HepG2 (cell line): Measurements from ENCODE around the gene CYP4V2. TPM values are rescaled to one million over a fixed set of nuclear protein-coding genes. Genes with fewer than 3 reads are reported as not detected.

Experiments
- EEA1 ChIP-seq: sonication (generic); formaldehyde crosslinking; IDR thresholded peaks from 2 replicates; pipeline ENCODE4 v1.5.1; 2020; ENCODE audit warnings: mild to moderate bottlenecking, missing genetic modification reagents, borderline replicate concordance
- FOXC1 ChIP-seq: sonication (generic); formaldehyde crosslinking; IDR thresholded peaks from 2 replicates; pipeline ENCODE4 v1.8.0; 2022; ENCODE audit warnings: mild to moderate bottlenecking, missing genetic modification reagents, borderline replicate concordance
- MIER3 ChIP-seq: IDR thresholded peaks from 2 replicates; pipeline ENCODE4 v1.6.1; 2016; ENCODE audit warnings: missing compliant biosample characterization, borderline replicate concordance
- MLXIP ChIP-seq: sonication (generic); formaldehyde crosslinking; IDR thresholded peaks from 2 replicates; pipeline ENCODE4 v1.9.0; 2021; ENCODE audit warnings: missing genetic modification reagents, borderline replicate concordance
- NPAS2 ChIP-seq: sonication (generic); formaldehyde crosslinking; IDR thresholded peaks from 2 replicates; pipeline ENCODE4 v1.8.0; 2022; ENCODE audit warnings: mild to moderate bottlenecking, missing genetic modification reagents, borderline replicate concordance
- WIZ ChIP-seq: sonication (generic); formaldehyde crosslinking; IDR thresholded peaks from 2 replicates; pipeline ENCODE4 v1.5.1; 2020; ENCODE audit warnings: mild to moderate bottlenecking, missing genetic modification reagents
- YY1 ChIP-seq: IDR thresholded peaks from 2 replicates; pipeline ENCODE4 v1.6.1; 2011; ENCODE audit warnings: low read length, low read depth, moderate library complexity, mild to moderate bottlenecking; ENCODE audit not compliant: insufficient read depth, insufficient replicate concordance
- ZNF160 ChIP-seq: sonication (generic); formaldehyde crosslinking; IDR thresholded peaks from 2 replicates; pipeline ENCODE4 v1.8.0; 2022; ENCODE audit warnings: mild to moderate bottlenecking, inconsistent platforms, missing genetic modification reagents
- ZNF451 ChIP-seq: sonication (generic); formaldehyde crosslinking; IDR thresholded peaks from 2 replicates; pipeline ENCODE4 v1.5.0; 2020; ENCODE audit warnings: mild to moderate bottlenecking, missing genetic modification reagents
- ZNF770 ChIP-seq: sonication (generic); formaldehyde crosslinking; IDR thresholded peaks from 2 replicates; pipeline ENCODE4 v1.5.0; 2020; ENCODE audit warnings: mild to moderate bottlenecking, missing genetic modification reagents
- ZNF841 ChIP-seq: sonication (generic); formaldehyde crosslinking; IDR thresholded peaks from 2 replicates; pipeline ENCODE4 v1.8.1; 2023; ENCODE audit warnings: missing genetic modification reagents, borderline replicate concordance
- ZSCAN12 ChIP-seq: sonication (generic); formaldehyde crosslinking; IDR thresholded peaks from 2 replicates; pipeline ENCODE4 v1.9.0; 2021; ENCODE audit warnings: mild to moderate bottlenecking, missing genetic modification reagents
- ZSCAN21 ChIP-seq: sonication (generic); formaldehyde crosslinking; IDR thresholded peaks from 2 replicates; pipeline ENCODE4 v1.8.0; 2022; ENCODE audit warnings: mild to moderate bottlenecking, missing genetic modification reagents, moderate library complexity, borderline replicate concordance
- ZSCAN5A ChIP-seq: sonication (generic); formaldehyde crosslinking; IDR thresholded peaks from 2 replicates; pipeline ENCODE4 v1.8.0; 2022; ENCODE audit warnings: mild to moderate bottlenecking, missing genetic modification reagents, borderline replicate concordance
- polyA plus RNA-seq, 8 experiments: library from polyadenylated mRNA; depleted of rRNA in 3 of 8; stranded (reverse) in 7 of 8; unstranded in 1 of 8; fragments of >200 nt; fragmentation: Illumina TruSeq in 4 of 8; extraction: Trizol in 4 of 8; gene quantifications; 2 replicates each; pipeline versions ENCODE4 v1.2.1 to v1.2.3, GENCODE V29; 2011 to 2016; ENCODE audit warnings: low read depth in 4 of 8, missing spikeins in 1 of 8, mixed read lengths in 1 of 8; ENCODE audit not compliant: insufficient read depth in 1 of 8
- total RNA-seq, 5 experiments: library from RNA; depleted of rRNA; stranded (reverse); fragments of >200 nt; fragmentation: Illumina TruSeq; extraction: Trizol; gene quantifications; 2 replicates each; pipeline ENCODE4 v1.2.3, GENCODE V29; 2016; ENCODE audit warnings: low read depth in 1 of 5
- TF ChIP-seq, protein P1 (sequence below): sonication (generic); formaldehyde crosslinking; IDR thresholded peaks from 2 replicates; pipeline ENCODE4 v1.4.0; 2020; ENCODE audit warnings: missing genetic modification reagents, borderline replicate concordance
- TF ChIP-seq, protein P2 (sequence below): sonication (generic); formaldehyde crosslinking; IDR thresholded peaks from 2 replicates; pipeline ENCODE4 v1.4.0; 2020; ENCODE audit warnings: mild to moderate bottlenecking, missing genetic modification reagents

Gene CYP4V2
- total and polyA plus RNA-seq, 2 of the 13 experiments (the other 11 are each of a cell fraction or from before 2014, with no cell fraction given) = 4.7 to 7.2 TPM

DNA sequence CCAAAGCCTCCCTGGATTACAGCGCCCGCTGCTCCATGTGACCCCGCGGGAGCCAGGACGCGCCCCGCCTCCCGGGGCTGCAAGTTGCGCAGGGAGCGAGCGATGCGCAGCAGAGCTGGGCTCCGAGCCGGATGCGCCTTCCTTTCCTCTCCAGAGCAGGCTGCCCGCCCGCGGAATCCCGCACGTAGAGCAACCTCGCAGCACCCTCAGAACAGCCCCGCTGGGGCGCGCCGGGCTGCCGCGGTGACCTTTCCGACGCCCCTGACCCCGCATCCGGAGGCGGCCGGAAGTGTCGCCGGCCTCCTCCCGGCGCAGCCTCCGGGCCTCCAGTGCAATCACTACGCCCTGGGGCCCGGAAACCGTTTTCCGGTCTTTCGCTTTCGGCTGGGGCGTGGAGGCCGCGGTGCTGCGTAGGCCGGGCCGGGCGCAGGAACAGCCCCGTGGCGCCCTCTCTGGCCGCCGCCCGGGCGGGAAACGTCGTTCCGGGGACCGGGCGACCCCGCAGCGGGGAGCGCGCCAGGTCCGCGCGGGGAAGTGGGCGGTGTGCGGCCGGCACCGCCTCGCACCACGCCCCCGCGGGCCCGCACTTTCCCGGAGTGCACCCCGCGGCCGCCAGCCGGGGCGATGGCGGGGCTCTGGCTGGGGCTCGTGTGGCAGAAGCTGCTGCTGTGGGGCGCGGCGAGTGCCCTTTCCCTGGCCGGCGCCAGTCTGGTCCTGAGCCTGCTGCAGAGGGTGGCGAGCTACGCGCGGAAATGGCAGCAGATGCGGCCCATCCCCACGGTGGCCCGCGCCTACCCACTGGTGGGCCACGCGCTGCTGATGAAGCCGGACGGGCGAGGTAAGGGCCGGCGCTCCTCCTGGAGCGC lies at the start of gene CYP4V2 (continued):
- 0 out of 2 replicates have a peak, but pooled peaks have one; percentile 38 for TF ChIP-seq MLXIP (CRISPR knock-in tag)
- TF ChIP-seq, protein P1, sequence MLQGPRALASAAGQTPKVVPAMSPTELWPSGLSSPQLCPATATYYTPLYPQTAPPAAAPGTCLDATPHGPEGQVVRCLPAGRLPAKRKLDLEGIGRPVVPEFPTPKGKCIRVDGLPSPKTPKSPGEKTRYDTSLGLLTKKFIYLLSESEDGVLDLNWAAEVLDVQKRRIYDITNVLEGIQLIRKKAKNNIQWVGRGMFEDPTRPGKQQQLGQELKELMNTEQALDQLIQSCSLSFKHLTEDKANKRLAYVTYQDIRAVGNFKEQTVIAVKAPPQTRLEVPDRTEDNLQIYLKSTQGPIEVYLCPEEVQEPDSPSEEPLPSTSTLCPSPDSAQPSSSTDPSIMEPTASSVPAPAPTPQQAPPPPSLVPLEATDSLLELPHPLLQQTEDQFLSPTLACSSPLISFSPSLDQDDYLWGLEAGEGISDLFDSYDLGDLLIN = peak; percentile 12; the same call in 1 of the 2 replicates
- TF ChIP-seq, protein P2, sequence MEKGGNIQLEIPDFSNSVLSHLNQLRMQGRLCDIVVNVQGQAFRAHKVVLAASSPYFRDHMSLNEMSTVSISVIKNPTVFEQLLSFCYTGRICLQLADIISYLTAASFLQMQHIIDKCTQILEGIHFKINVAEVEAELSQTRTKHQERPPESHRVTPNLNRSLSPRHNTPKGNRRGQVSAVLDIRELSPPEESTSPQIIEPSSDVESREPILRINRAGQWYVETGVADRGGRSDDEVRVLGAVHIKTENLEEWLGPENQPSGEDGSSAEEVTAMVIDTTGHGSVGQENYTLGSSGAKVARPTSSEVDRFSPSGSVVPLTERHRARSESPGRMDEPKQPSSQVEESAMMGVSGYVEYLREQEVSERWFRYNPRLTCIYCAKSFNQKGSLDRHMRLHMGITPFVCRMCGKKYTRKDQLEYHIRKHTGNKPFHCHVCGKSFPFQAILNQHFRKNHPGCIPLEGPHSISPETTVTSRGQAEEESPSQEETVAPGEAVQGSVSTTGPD = no peak
- TF ChIP-seq NPAS2 (CRISPR knock-in tag) = no peak
- no peak; the same call in 1 of the 2 replicates for TF ChIP-seq EEA1 (CRISPR knock-in tag)
- no peak; the same call in 1 of the 2 replicates for TF ChIP-seq ZSCAN12 (CRISPR knock-in tag)
- peak; percentile 59; the same call in 1 of the 2 replicates for TF ChIP-seq ZSCAN21 (CRISPR knock-in tag)
- TF ChIP-seq ZNF770 (CRISPR knock-in tag) = peak; percentile 100
- TF ChIP-seq FOXC1 (CRISPR knock-in tag) = peak; percentile 60; the same call in 1 of the 2 replicates
- no peak; the same call in 1 of the 2 replicates for TF ChIP-seq ZNF451 (CRISPR knock-in tag)
- TF ChIP-seq ZNF841 (CRISPR knock-in tag) = no peak
- peak; percentile 18 for TF ChIP-seq YY1
- peak; percentile 49; the same call in 1 of the 2 replicates for TF ChIP-seq MIER3 (CRISPR knock-in tag)
- TF ChIP-seq ZNF160 (CRISPR knock-in tag) = peak; percentile 48
- peak; percentile 34 for TF ChIP-seq WIZ (CRISPR knock-in tag)
- TF ChIP-seq ZSCAN5A (CRISPR knock-in tag) = no peak; the same call in 1 of the 2 replicates
